A549 (cell line): ENCODE measurements around the gene SPATA4.

Experiments used
- EHF ChIP-seq: fragments of 250-450 bp; sonication (Bioruptor Pico); IDR thresholded peaks from 2 replicates; pipeline ENCODE4 v1.5.0; 2020; ENCODE audit warnings: mild to moderate bottlenecking
- EP300 ChIP-seq, 2 experiments: fragments of >200 bp; sonication (Bioruptor Twin); formaldehyde crosslinking; IDR thresholded peaks; 2 replicates in 1 of 2; 3 replicates in 1 of 2; pipeline ENCODE4 v1.6.1; 2016 to 2017
- HEYL ChIP-seq: fragments of 250-450 bp; sonication (Bioruptor Pico); IDR thresholded peaks from 2 replicates; pipeline ENCODE4 v1.8.0; 2021; ENCODE audit warnings: mild to moderate bottlenecking, moderate library complexity
- HOXB13 ChIP-seq: fragments of 250-450 bp; sonication (Bioruptor Pico); IDR thresholded peaks from 2 replicates; pipeline ENCODE4 v1.5.0; 2020; ENCODE audit warnings: low read depth, mild to moderate bottlenecking, moderate library complexity
- MAFK ChIP-seq: fragments of 450-650 bp; IDR thresholded peaks from 2 replicates; pipeline ENCODE4 v1.6.1; 2014; ENCODE audit not compliant: partially characterized antibody
- POLR2AphosphoS2 ChIP-seq: conservative IDR thresholded peaks from 2 replicates; pipeline ENCODE4 v1.6.1; 2012; ENCODE audit warnings: low read length, improper control_type of control experiment, inconsistent platforms
- TF ChIP-seq, protein P1 (sequence below): fragments of 250-450 bp; sonication (Bioruptor Pico); IDR thresholded peaks from 2 replicates; pipeline ENCODE4 v1.5.0; 2021; ENCODE audit warnings: mild to moderate bottlenecking, moderate library complexity, borderline replicate concordance

GRCh38 chr4:176195184-176195978, at the start of gene SPATA4:
- TF ChIP-seq EHF: no peak
- TF ChIP-seq HEYL: no peak
- TF ChIP-seq, protein P1, sequence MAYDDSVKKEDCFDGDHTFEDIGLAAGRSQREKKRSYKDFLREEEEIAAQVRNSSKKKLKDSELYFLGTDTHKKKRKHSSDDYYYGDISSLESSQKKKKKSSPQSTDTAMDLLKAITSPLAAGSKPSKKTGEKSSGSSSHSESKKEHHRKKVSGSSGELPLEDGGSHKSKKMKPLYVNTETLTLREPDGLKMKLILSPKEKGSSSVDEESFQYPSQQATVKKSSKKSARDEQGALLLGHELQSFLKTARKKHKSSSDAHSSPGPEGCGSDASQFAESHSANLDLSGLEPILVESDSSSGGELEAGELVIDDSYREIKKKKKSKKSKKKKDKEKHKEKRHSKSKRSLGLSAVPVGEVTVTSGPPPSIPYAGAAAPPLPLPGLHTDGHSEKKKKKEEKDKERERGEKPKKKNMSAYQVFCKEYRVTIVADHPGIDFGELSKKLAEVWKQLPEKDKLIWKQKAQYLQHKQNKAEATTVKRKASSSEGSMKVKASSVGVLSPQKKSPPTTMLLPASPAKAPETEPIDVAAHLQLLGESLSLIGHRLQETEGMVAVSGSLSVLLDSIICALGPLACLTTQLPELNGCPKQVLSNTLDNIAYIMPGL: no peak
- no peak for TF ChIP-seq EP300 (IDR thresholded peaks at IDR 0.05)
- TF ChIP-seq MAFK: no peak
- no peak for TF ChIP-seq HOXB13 (CRISPR knock-in tag)
- TF ChIP-seq POLR2AphosphoS2: no peak
